Thyroid gland (tissue), 4 donors: Measurements from ENCODE around the gene RBMY1D.
"Not testable (repeated sequence)": the region's sequence is repeated elsewhere in the genome, so short reads cannot be mapped to it uniquely, and the experiment has no call there.

Experiments
- CTCF ChIP-seq, 6 experiments: fragments of 200-600 bp in 3 of 6; fragments of 450-650 bp in 3 of 6; sonication (generic) in 3 of 6; IDR thresholded peaks; one replicate each; pipeline ENCODE4 v1.5.1; 2016 to 2019; ENCODE audit warnings: antibody characterized with exemption in 6 of 6, mild to moderate bottlenecking in 2 of 6, inconsistent platforms in 1 of 6, moderate library complexity in 1 of 6
- POLR2A ChIP-seq, 2 donors: fragments of 450-650 bp; IDR thresholded peaks; one replicate each; pipeline ENCODE4 v1.6.1; 2017; ENCODE audit warnings: antibody characterized with exemption in 2 of 2, mild to moderate bottlenecking in 2 of 2, moderate library complexity in 1 of 2

- TF ChIP-seq CTCF, POLR2A (IDR thresholded peaks at IDR 0.05): not testable (repeated sequence)
Measured at GRCh38 chrY:21917932-21918331, 23.6 kb upstream of the RBMY1D start, which contains the start of gene RBMY1E.
